ENCODE results near the gene KIF3C. TPM values are rescaled to one million over a fixed set of nuclear protein-coding genes. Genes with fewer than 3 reads are reported as not detected.
"Not testable (repeated sequence)": the region's sequence is repeated elsewhere in the genome, so short reads cannot be mapped to it uniquely, and the experiment has no call there.

KIF3C gene
- total RNA-seq, 3 donors from 2014 or later, result 3.4 to 32.8 (median 6.0) TPM

- peak in 1 of 2 donors; percentile 48 for DNase-seq (ENCODE audit: low spot score in 2 of 2)
- H3K36me3 ChIP-seq, result no peaks in the 10 kb centered on the region
- H3K27ac ChIP-seq, result peak overlapping the region in 1 of 2 donors; percentile 19
- no peaks in the 10 kb centered on the region for H3K9me3 ChIP-seq
- no peak overlapping the region for H3K4me3 ChIP-seq
- H3K4me1 ChIP-seq, result peaks cover 0 to 5% of the 10 kb centered on the region in 2 donors
- TF ChIP-seq POLR2A (IDR thresholded peaks at IDR 0.05), result no peak
- TF ChIP-seq POLR2AphosphoS5 (IDR thresholded peaks at IDR 0.05), result no peak
- TF ChIP-seq CTCF (IDR thresholded peaks at IDR 0.05), result no peak
- intact Hi-C loops (cut with DNase I; ENCODE audit: low total_unique reads), result no loop called here
- no peaks in the 10 kb centered on the region for H3K27me3 ChIP-seq
Observed at GRCh38 chr2:26008851-26009566, 26.7 kb upstream of the KIF3C start.

GRCh38 chr2:26008095-26008494 lies 25.8 kb upstream of the KIF3C start:
- no peak for DNase-seq (ENCODE audit: low spot score in 2 of 2)
- intact Hi-C loops (cut with DNase I; ENCODE audit: low total_unique reads), result no loop called here
- Histone ChIP-seq H3K9me3 (no peaks in the 10 kb centered on the region), H3K4me3 (no peak overlapping the region), H3K27me3 (no peaks in the 10 kb centered on the region), H3K27ac (no peak overlapping the region), H3K4me1 (peaks cover 0 to 5% of the 10 kb centered on the region in 2 donors), H3K36me3 (no peaks in the 10 kb centered on the region)
- TF ChIP-seq POLR2AphosphoS5 (IDR thresholded peaks at IDR 0.05) (no peak), CTCF (IDR thresholded peaks at IDR 0.05) (no peak)

GRCh38 chr2:26002632-26003310 lies 20.5 kb upstream of the KIF3C start:
- TF ChIP-seq CTCF (IDR thresholded peaks at IDR 0.05) (no peak), POLR2AphosphoS5 (IDR thresholded peaks at IDR 0.05) (no peak), POLR2A (IDR thresholded peaks at IDR 0.05) (no peak)
- Histone ChIP-seq H3K4me1 (peaks cover 8 to 9% of the 10 kb centered on the region in 2 donors), H3K27me3 (no peaks in the 10 kb centered on the region), H3K27ac (peak overlapping the region; percentile 70 to 79), H3K9me3 (no peaks in the 10 kb centered on the region), H3K4me3 (no peak overlapping the region), H3K36me3 (no peaks in the 10 kb centered on the region)
- peak in 1 of 2 donors; percentile 65 for DNase-seq (ENCODE audit: low spot score in 2 of 2)
- intact Hi-C loops (cut with DNase I; ENCODE audit: low total_unique reads), result no loop called here

GRCh38 chr2:26001743-26002351 lies 19.6 kb upstream of the KIF3C start:
- Histone ChIP-seq H3K9me3 (no peaks in the 10 kb centered on the region), H3K4me3 (no peak overlapping the region), H3K36me3 (no peaks in the 10 kb centered on the region), H3K27ac (peak overlapping the region; percentile 70 to 79), H3K4me1 (peaks cover 8 to 9% of the 10 kb centered on the region in 2 donors), H3K27me3 (no peaks in the 10 kb centered on the region)
- intact Hi-C loops (cut with DNase I; ENCODE audit: low total_unique reads), result no loop called here
- DNase-seq (ENCODE audit: low spot score in 2 of 2), result peak in 1 of 2 donors; percentile 60
- peak in 1 of 3 donors; percentile 21 for TF ChIP-seq POLR2AphosphoS5 (IDR thresholded peaks at IDR 0.05)
- TF ChIP-seq POLR2A (IDR thresholded peaks at IDR 0.05), result no peak

GRCh38 chr2:26000561-26001082 lies 18.3 kb upstream of the KIF3C start:
- Histone ChIP-seq H3K9me3 (no peaks in the 10 kb centered on the region), H3K36me3 (no peaks in the 10 kb centered on the region), H3K27me3 (no peaks in the 10 kb centered on the region), H3K4me1 (peaks cover 8 to 9% of the 10 kb centered on the region in 2 donors), H3K27ac (peak overlapping the region in 1 of 2 donors; percentile 79), H3K4me3 (no peak overlapping the region)
- no peak for TF ChIP-seq POLR2A (IDR thresholded peaks at IDR 0.05)
- no peak for TF ChIP-seq CTCF (IDR thresholded peaks at IDR 0.05)
- no peak for TF ChIP-seq POLR2AphosphoS5 (IDR thresholded peaks at IDR 0.05)
- DNase-seq (ENCODE audit: low spot score in 2 of 2), result no peak
- intact Hi-C loops (cut with DNase I; ENCODE audit: low total_unique reads), result no loop called here

- H3K9me3 ChIP-seq; DNase-seq (ENCODE audit: low spot score in 2 of 2); H3K27me3 ChIP-seq; H3K4me3 ChIP-seq; H3K36me3 ChIP-seq; H3K4me1 ChIP-seq; H3K27ac ChIP-seq: not testable (repeated sequence)
- intact Hi-C loops (cut with DNase I; ENCODE audit: low total_unique reads), result loop anchor here (10.0 kb wide), 1 partner anchor 145 kb away; no protein-coding TSS in a partner anchor
Observed at GRCh38 chr2:25999406-25999805, 17.1 kb upstream of the KIF3C start.

GRCh38 chr2:25998816-25999383 lies 16.6 kb upstream of the KIF3C start:
- H3K27me3 ChIP-seq; H3K27ac ChIP-seq; H3K4me3 ChIP-seq; H3K4me1 ChIP-seq; H3K36me3 ChIP-seq; H3K9me3 ChIP-seq; DNase-seq (ENCODE audit: low spot score in 2 of 2): not testable (repeated sequence)
- intact Hi-C loops (cut with DNase I; ENCODE audit: low total_unique reads), result loop anchor here (10.0 kb wide), 1 partner anchor 146 kb away; no protein-coding TSS in a partner anchor

All from breast epithelium (tissue), 4 donors.